Measurements from ENCODE around the gene CLTC.

GRCh38 chr17:59607061-59607460, 12.6 kb upstream of the CLTC start:
- TF ChIP-seq SIN3A (conservative IDR thresholded peaks at IDR 0.05 in 1 of 2, IDR thresholded peaks at IDR 0.05 in 1 of 2; ENCODE audit: low read depth in 1 of 2, low read length in 2 of 2) (no peak), POLR2A (IDR thresholded peaks at IDR 0.05; ENCODE audit: control extremely low read depth in 1 of 2, low read depth in 2 of 2, low read length in 2 of 2) (no peak), ZNF274 (IDR thresholded peaks at IDR 0.05; ENCODE audit: borderline replicate concordance, extremely low read depth, low read length) (no peak), RXRA (IDR thresholded peaks at IDR 0.05; ENCODE audit: insufficient read depth, low read depth, low read length) (no peak), GABPA (IDR thresholded peaks at IDR 0.05; ENCODE audit: borderline replicate concordance, insufficient read depth, low read length) (no peak), ATF2 (IDR thresholded peaks at IDR 0.05; ENCODE audit: low read length) (no peak), CTCF (IDR thresholded peaks at IDR 0.05; ENCODE audit: control extremely low read depth in 1 of 3, insufficient read depth in 1 of 3, low read depth in 1 of 3, low read length in 3 of 3) (no peak), MAX (IDR thresholded peaks at IDR 0.05) (no peak), CEBPB (IDR thresholded peaks at IDR 0.05; ENCODE audit: low read depth, low read length) (no peak), EGR1 (IDR thresholded peaks at IDR 0.05; ENCODE audit: borderline replicate concordance, low read depth, low read length) (no peak), USF2 (IDR thresholded peaks at IDR 0.05; ENCODE audit: low read length) (no peak), POLR2AphosphoS5 (IDR thresholded peaks at IDR 0.05; ENCODE audit: low read depth, low read length) (no peak)

Measured in H1 (cell line).